Transverse colon (tissue), 4 donors: ENCODE measurements around the gene GRIFIN. TPM values are rescaled to one million over a fixed set of nuclear protein-coding genes. Genes with fewer than 3 reads are reported as not detected.
A peak's percentile ranks its signal among the peaks of the same experiment; 100 is the strongest.

Source experiments
- DNase-seq: peaks from one replicate; pipeline ENCODE4 v3.0.0-alpha.2; 2019
- H3K27ac ChIP-seq, 4 donors: fragments of 200-600 bp; sonication (generic); 2 replicates each; pipeline ENCODE4 v1.5.1; 2016 to 2018; ENCODE audit warnings: inconsistent platforms in 4 of 4
- H3K27me3 ChIP-seq: fragments of 200-600 bp; sonication (generic); 2 replicates; pipeline ENCODE4 v1.5.1; 2017; ENCODE audit warnings: inconsistent platforms
- H3K36me3 ChIP-seq, 4 donors: fragments of 200-600 bp; sonication (generic); 2 replicates each; pipeline ENCODE4 v1.5.1; 2017 to 2019; ENCODE audit warnings: inconsistent platforms in 4 of 4
- H3K4me1 ChIP-seq, 4 donors: fragments of 200-600 bp; sonication (generic); 2 replicates each; pipeline ENCODE4 v1.5.1; 2017 to 2020; ENCODE audit warnings: inconsistent platforms in 4 of 4
- H3K4me3 ChIP-seq, 4 donors: fragments of 200-600 bp; sonication (generic); 1 replicate in 1 of 4; 2 replicates in 3 of 4; pipeline versions ENCODE4 v1.5.1 to v1.6.1; 2017 to 2019; ENCODE audit warnings: inconsistent platforms in 4 of 4
- H3K9me3 ChIP-seq, 2 donors: fragments of 200-600 bp; sonication (generic); 2 replicates each; pipeline ENCODE4 v1.5.1; 2017 to 2019; ENCODE audit warnings: inconsistent platforms in 2 of 2
- CTCF ChIP-seq, 5 experiments: fragments of 200-600 bp in 3 of 5; fragments of 450-650 bp in 2 of 5; sonication (generic) in 3 of 5; IDR thresholded peaks; 1 replicate in 2 of 5; 2 replicates in 3 of 5; pipeline ENCODE4 v1.5.1; 2016 to 2017; ENCODE audit warnings: antibody characterized with exemption in 5 of 5, inconsistent platforms in 3 of 5, mild to moderate bottlenecking in 2 of 5, moderate library complexity in 1 of 5
- EP300 ChIP-seq: sonication (generic); formaldehyde crosslinking; IDR thresholded peaks from one replicate; pipeline ENCODE4 v1.6.1; 2017; ENCODE audit warnings: antibody characterized with exemption, low read depth
- POLR2A ChIP-seq: fragments of 450-650 bp; IDR thresholded peaks from one replicate; pipeline ENCODE4 v1.6.1; 2016; ENCODE audit warnings: antibody characterized with exemption, mild to moderate bottlenecking, moderate library complexity
- POLR2AphosphoS5 ChIP-seq, 3 donors: sonication (generic); formaldehyde crosslinking; IDR thresholded peaks; one replicate each; pipeline ENCODE4 v1.6.1; 2016; ENCODE audit warnings: antibody characterized with exemption in 3 of 3
- WGBS, 2 donors: methylation state at CpG; one replicate each; pipeline ENCODE4 v1.1.5; 2018; ENCODE audit warnings: low coverage in 1 of 2; 5-methylcytosine and 5-hydroxymethylcytosine counted together
- in situ Hi-C, 4 donors: fragments of 200-750 bp; cut with MboI; loops; one replicate each; pipeline versions ENCODE4 v1.15.0 to v1.15.1; 2017; ENCODE audit warnings: low sequenced_read_pairs in 3 of 4, low pct_ligation_motif_present in 1 of 4, low pct_unique_long_range_greater_than_20kb in 1 of 4
- intact Hi-C: fragments of 100-400 bp; cut with DNase I; formaldehyde crosslinking; loops from one replicate; pipeline ENCODE4 v1.15.1; 2023; ENCODE audit warnings: low total_unique reads
- total RNA-seq, 4 donors: library from RNA; depleted of rRNA; stranded (reverse); fragments of >200 nt; gene quantifications; one replicate each; pipeline ENCODE4 v1.1.0, GENCODE V29; 2016

GRIFIN gene
- total RNA-seq, 4 donors from 2014 or later, result not detected

GRCh38 chr7:2444476-2444875, 31.7 kb downstream of the GRIFIN start:
- TF ChIP-seq CTCF (IDR thresholded peaks at IDR 0.05) (no peak), EP300 (no peak), POLR2A (no peak), POLR2AphosphoS5 (IDR thresholded peaks at IDR 0.05) (no peak)
- 51% methylated on average over 3 of the region's 3 CpGs; no CpG with 5 or more reads in 1 of the 2 donors for WGBS, 2 donors
- peak overlapping the region in 2 of 4 donors; percentile 1 to 31 for H3K27ac ChIP-seq
- no peaks in the 10 kb centered on the region for H3K36me3 ChIP-seq
- H3K4me3 ChIP-seq, result no peak overlapping the region
- no peaks in the 10 kb centered on the region for H3K27me3 ChIP-seq
- intact Hi-C loops, result no loop called here
- in situ Hi-C loops, result no loop called here
- H3K4me1 ChIP-seq, result no peaks in the 10 kb centered on the region
- DNase-seq, result no peak
- no peaks in the 10 kb centered on the region for H3K9me3 ChIP-seq

GRCh38 chr7:2443491-2443890, 32.7 kb downstream of the GRIFIN start:
- H3K4me1 ChIP-seq, result peaks cover 0 to under 1% (median 0%) of the 10 kb centered on the region in 4 donors
- H3K36me3 ChIP-seq, result no peaks in the 10 kb centered on the region
- TF ChIP-seq POLR2AphosphoS5 (IDR thresholded peaks at IDR 0.05) (no peak), EP300 (no peak), CTCF (IDR thresholded peaks at IDR 0.05) (no peak), POLR2A (no peak)
- no peak overlapping the region for H3K27ac ChIP-seq
- intact Hi-C loops, result no loop called here
- H3K9me3 ChIP-seq, result no peaks in the 10 kb centered on the region
- H3K4me3 ChIP-seq, result no peak overlapping the region
- WGBS, 2 donors, result 97 to 100% methylated on average over 1 to 9 of the region's 9 CpGs
- in situ Hi-C loops, result no loop called here
- no peak for DNase-seq
- H3K27me3 ChIP-seq, result no peaks in the 10 kb centered on the region

GRCh38 chr7:2441430-2442058, 34.7 kb downstream of the GRIFIN start:
- Histone ChIP-seq H3K4me1 (peaks cover 0 to 9% (median 3%) of the 10 kb centered on the region in 4 donors), H3K4me3 (no peak overlapping the region), H3K27me3 (no peaks in the 10 kb centered on the region), H3K9me3 (no peaks in the 10 kb centered on the region), H3K36me3 (no peaks in the 10 kb centered on the region), H3K27ac (no peak overlapping the region)
- TF ChIP-seq POLR2AphosphoS5 (IDR thresholded peaks at IDR 0.05), result no peak
- no peak for TF ChIP-seq EP300
- TF ChIP-seq POLR2A, result no peak
- no peak for TF ChIP-seq CTCF (IDR thresholded peaks at IDR 0.05)
- intact Hi-C loops, result no loop called here
- 88 to 95% methylated on average over 4 to 5 of the region's 5 CpGs for WGBS, 2 donors
- DNase-seq, result no peak
- in situ Hi-C loops, result no loop called here

- Histone ChIP-seq H3K9me3 (no peaks in the 10 kb centered on the region), H3K27me3 (no peaks in the 10 kb centered on the region), H3K27ac (no peak overlapping the region), H3K36me3 (no peaks in the 10 kb centered on the region), H3K4me1 (peaks cover 0 to 9% (median 3%) of the 10 kb centered on the region in 4 donors), H3K4me3 (no peak overlapping the region)
- 82 to 94% methylated on average over 7 to 21 of the region's 21 CpGs for WGBS, 2 donors
- no peak for TF ChIP-seq EP300
- intact Hi-C loops (no loop called here), in situ Hi-C loops (no loop called here)
- no peak for DNase-seq
Observed at GRCh38 chr7:2440608-2441245, 35.5 kb downstream of the GRIFIN start.
